Inflammatory macrophage (primary cell): ENCODE data around the gene LRP1B.

Experiments used
- DNase-seq, 2 donors: peaks; one replicate each; pipeline ENCODE4 v3.0.0-alpha.2; 2020 to 2022

The LRP1B gene

GRCh38 chr2:140199312-140199711 is 1931.5 kb downstream of the LRP1B start:
- no peak for DNase-seq

GRCh38 chr2:140187086-140187485 is 1943.7 kb downstream of the LRP1B start:
- no peak for DNase-seq

- no peak for DNase-seq
Measured at GRCh38 chr2:140186313-140186712, 1944.5 kb downstream of the LRP1B start.

DNA sequence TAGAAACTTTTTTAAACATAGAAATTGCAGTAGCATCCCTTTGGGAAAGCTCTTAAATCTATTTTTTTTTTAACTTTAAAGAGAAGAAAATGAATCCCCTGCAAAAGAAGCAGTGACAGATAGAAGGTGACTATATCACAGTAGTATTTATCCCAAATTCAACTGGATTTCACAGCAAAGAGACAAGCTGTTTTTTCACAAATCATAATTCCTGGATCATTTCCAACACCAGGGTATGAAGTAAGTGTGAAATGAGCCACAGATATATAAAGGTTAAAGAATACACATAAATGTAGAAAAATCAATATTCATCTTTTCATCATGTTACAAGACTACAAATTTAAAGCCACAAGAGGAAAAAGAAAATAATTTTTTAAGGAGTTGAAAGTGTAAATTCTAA is 1945.7 kb downstream of the LRP1B start:
- DNase-seq, result no peak

DNA sequence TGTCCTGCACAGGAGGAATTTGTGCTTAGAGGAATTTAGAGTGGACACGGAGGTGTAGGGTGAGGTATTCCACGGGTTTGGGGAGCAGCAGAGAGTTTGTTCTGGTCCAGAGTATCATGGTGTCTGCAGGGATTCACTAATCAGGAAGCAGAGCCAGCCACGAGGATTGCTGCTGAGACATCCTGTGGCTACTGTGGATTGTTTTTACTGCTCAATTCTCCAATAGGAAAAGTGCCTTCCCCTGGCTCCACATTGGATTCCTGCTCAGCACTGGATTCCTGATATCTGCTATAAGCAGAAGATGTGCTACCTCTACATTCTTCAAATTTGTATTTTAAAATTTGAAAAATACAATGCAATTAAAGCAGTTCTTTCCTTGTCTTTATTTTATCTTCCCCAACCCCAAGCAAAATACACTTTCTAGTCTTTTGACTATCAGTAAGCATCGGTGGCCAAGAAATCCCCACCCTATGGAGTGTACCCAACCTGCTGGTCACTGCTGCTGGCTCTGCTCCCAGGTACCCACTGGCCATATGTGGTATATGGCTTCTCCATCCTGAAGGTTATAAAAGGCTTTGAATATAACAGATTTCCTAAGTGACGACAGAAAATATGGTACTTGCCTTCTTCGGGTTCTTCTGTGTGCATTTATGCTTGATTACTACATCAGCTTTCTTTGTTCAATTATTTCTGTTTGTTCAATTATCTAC is 1947.6 kb downstream of the LRP1B start:
- DNase-seq, result no peak
